Stimulated activated CD8-positive, alpha-beta memory T cell treated with anti-CD3 and anti-CD28 coated beads, Interleukin-12 subunit alpha, Interleukin-12 subunit beta, amount 100 ng/mL, for 4 hours (primary cell): ENCODE results near the gene ZPBP.
"Not testable (repeated sequence)": the region's sequence is repeated elsewhere in the genome, so short reads cannot be mapped to it uniquely, and the experiment has no call there.

Source experiments
- DNase-seq: peaks from one replicate; pipeline ENCODE4 v3.0.0-alpha.2; 2020; ENCODE audit warnings: low read depth

ZPBP gene

DNA sequence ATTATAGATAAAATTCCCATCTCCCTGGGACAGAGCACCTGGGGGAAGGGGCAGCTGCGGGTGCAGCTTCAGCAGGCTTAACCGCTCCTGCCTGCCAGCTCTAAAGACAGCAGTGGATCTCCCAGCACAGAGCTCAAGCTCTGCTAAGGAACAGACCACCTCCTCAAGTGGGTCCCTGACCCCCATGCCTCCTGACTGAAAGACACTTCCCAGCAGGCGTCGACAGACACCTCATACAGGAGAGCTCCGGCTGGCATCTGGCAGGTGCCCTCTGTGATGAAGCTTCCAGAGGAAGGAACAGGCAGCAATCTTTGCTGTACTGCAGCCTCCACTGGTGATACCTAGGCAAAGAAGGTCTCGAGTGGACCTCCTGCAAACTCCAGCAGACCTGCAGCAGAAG, 51.9 kb downstream of the ZPBP start:
- DNase-seq, result not testable (repeated sequence)

DNA sequence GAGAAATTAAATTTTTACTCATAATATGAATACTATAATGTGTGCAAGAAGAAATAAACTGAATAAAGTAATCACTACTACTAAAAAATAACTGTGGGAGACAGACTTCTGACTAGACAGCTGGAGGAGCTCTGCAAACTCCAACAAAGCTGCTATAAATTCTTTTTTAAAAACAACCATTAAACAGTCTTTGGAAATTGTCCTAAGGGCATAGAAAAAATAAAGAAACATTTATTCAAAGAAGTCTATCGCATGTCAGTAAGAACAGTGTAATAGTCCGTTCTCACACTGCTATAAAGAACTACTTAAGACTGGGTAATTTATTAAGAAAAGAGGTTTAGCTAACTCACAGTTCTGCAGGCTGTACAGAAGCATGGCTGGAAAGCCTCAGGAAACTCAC, 56.0 kb downstream of the ZPBP start:
- no peak for DNase-seq

DNA sequence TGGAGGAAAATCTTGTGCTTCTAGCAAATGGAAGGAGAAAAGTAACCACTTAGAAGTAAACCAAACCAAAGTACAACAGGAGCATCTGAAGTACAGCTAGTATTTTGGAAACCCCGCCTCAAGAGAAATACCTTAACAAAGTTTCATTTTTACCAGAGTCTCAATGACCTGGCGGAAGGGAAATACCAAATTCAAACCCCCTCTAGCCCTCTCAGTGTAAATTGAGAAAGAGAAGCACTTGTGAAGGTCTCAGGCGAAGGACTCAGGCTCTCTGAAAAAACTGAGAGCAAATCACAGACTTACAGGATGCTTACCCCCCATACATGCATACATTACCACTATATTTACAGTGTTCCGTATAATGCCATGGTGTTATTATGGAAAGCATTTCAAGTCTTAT, 70.1 kb downstream of the ZPBP start:
- DNase-seq, result no peak

DNA sequence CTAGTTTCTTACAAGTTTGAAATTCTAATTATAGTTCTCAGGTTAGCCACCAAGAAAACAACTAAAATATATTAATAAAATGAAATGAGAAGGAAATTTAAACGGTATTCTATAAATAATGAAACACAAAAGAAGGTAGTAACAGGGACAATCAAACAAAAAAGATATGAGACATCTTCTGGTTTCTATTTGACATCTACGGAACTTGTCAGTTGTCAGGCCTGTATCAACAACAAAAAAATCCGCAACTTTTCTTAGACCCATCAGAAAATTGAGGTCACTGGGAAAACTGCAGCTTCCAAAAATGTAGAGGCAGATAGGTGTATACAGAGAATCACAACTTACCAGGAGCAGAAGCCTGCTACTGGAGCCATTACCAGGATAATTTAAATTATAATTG, 70.6 kb downstream of the ZPBP start:
- no peak for DNase-seq

DNA sequence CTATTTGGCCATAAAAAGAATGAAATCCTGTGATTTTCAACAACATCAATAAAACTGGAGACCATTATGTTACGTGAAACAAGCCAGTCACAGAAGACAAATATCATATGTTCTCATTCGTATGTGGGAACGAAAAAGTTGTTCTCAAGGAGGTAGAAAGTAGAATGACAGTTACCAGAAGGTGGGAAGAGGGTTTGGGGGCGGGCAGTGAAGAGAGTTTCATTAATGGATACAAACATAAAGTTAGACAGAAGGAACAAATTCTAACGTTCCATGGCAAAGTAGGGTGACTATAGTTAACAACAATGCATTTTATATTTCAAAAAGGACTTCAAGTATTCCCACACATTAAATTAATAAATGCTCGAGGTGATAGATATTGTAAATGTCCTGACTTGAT, 97.4 kb downstream of the ZPBP start:
- DNase-seq, result no peak

DNA sequence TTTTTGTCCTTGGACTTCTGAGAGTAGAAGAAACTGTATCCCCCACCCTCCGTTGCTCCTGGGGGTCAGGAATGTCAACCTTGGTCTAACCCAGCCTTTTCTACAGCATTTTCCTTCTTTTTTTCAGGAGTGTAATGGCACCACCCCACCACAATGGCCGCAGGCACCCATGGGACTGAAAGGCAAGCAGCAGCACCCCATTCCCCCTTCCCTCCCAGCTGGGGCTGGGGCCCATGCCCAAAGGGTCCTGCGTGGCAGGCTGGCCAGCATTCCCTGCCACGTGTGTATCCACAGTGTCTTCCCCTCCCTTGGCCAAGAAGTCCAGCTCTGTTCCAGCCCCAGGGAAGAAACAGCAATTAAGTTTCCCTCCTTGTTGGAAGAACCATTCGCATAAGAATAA, 106.9 kb downstream of the ZPBP start:
- no peak for DNase-seq

DNA sequence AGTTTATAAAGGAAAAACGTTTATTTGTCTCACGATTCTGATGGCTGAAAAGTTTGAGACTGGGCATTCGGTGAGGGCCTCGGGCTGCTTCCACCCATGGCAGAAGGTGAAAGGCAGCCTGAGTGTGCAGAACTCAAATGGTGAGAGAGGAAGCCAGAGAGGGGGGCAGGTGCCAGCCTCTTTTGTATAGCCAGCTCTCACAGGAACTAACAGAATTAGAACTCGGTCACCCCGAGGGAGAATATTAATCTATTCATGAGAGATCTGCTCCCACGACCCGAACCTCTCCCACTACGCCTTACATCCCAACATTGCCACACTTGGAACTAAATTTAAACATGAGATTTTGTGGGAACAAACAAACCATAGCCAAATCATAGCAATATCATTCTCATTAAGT, 112.6 kb downstream of the ZPBP start:
- no peak for DNase-seq

DNA sequence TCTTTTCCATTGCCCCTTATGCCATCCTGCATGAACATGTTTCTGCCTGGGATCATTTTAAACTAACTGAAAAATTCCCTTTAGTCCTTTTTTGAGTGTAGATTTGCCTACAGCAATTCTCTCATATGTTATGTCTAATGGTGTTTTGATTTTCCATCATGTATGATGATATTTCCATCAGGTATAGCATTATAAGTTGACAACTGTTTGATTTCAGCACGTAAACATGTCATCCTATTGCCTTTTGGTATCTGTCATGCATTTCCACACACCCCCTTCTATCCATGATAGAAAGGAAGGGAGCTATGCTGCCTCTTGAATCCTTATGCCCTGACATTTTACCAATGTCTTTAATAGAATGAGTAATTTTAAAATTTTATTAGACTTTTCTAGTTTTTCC, 116.8 kb downstream of the ZPBP start:
- no peak for DNase-seq

DNA sequence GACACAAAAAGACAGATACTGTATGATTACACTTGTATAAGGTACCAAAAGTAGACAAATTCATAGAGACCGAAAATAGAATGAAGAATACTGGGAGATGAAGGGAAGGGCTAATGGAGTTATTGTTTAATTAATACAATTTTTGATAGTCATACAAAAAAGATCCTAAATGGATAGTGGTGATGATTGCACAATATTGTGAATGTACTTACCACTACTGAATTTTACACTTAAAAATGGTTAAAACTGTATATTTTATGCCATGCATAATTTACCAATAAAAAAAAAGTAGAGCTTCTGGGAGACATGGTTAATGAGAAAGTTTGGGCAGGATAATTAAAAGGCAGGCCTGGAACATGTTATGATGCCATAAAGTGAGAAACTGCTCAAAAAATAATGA, 119.0 kb downstream of the ZPBP start:
- no peak for DNase-seq

DNA sequence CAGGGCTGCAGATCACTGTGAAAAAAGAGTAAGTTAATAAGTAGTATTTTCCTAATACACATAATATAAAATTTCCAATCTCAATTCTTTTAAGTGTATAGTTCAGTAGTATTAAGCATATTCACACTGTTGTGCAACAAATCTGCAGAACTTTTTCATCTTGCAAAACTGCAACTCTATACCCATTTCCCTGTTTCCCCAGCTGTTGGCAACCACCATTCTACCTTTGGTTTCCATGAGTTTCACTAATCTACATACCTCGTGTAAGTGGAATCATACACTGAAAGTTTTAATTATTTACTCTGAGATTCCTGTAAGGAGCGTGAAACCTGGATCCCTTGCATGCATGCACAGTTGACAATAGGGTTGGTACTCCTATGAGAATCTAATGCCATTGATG, 155.4 kb downstream of the ZPBP start:
- DNase-seq, result no peak

DNA sequence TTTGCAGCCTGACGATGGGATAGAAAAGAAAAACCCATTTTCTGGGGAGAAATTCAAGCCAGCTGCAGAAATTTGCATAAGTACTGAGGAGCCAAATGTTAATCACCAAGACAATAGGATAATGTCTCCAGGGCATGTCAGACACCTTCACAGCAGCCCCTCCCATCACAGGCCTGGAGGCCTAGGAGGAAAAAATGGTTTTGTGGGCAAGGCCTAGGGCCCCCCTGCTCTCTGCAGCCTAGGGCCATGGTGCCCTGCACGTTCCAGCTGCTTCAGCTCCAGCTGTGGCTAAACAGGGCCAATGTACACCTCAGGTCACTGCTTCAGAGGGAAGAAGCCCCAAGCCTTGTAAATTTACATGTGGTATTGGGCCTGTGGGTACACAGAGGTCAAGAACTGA, 161.4 kb downstream of the ZPBP start:
- no peak for DNase-seq

DNA sequence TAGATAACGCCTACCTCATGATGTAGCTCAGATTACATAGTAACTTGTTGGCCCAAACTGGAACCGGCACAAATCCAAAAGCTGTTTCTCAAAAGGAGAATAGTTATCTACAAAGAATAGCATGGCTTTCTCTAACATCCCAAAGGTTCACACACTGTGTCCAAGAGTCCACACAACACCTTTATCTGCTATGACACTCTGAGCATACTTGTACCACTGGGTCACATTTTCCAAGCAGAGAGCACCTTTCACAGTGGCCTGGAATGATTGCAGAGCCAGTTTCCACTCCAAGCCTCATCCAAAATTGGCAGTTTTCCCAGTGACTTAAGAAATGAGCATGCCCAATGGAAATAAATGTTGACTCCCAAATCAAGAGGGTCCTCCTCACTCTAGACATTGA, 164.3 kb downstream of the ZPBP start:
- no peak for DNase-seq

DNA sequence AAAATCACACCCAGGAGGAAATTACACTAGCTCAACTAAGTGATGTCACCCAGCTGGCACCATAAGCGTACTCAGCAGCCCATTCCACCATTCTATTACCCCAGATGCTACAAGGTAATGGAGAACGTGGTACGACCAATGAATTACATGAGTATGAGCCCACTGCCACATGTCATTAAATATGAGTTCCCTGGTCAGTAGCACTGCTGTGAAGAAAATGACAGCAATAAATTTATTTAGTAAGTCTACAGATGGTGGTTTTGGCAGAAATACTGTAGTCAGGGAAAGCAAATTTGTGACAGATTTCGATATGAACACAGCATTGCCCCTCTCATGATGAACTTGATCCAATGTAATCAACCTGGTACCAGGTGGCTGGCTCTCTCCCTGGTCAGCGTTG, 165.4 kb downstream of the ZPBP start:
- DNase-seq, result no peak

DNA sequence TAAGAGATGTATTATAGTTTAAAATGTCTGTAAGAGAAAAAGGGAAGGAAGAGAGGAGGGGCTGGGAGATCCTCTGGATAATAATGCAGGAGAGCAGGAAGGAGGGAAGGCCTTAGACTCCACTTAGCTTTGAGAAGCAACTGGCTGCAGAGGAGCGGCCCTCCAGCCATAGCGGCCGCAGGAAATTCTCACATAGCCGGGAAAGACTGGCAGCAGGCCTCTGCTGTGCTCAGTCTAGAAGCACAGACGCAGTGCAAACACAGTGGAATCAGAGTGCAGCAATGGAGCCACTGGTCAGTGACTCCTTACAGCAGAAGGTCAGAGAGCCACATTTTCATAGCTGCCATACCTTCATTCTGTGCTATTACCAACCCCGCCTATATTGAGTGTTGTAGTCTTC, 166.3 kb downstream of the ZPBP start:
- no peak for DNase-seq

DNA sequence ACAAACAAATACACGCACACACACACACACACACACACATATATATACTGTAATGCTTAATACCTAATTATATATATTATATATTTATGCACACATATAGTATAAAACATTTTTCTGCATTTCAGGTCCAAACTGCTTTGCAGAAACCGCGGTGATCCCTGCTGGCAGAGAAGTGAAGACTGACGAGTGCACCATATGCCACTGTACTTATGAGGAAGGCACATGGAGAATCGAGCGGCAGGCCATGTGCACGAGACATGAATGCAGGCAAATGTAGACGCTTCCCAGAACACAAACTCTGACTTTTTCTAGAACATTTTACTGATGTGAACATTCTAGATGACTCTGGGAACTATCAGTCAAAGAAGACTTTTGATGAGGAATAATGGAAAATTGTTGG, 181.1 kb downstream of the ZPBP start:
- DNase-seq, result no peak

DNA sequence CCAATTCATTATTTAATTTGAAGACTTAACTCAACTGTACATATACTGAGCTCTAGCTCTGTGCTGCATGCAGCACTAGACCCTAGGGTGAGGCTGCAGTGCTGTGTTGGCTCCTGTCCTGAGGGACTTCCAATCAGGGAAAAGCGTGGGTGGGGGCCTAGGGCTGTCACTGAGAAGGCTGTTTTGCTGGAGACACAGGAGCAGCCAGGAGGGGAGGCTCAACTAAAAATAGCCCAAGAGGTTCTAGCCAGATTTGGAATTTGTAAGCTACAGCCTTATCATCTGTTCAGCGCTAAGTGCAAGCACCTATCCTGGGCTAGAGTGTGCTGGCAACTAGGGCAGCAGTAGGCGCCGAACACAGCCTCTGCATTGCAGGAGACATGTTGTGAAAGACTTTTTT, 198.5 kb downstream of the ZPBP start:
- no peak for DNase-seq

DNA sequence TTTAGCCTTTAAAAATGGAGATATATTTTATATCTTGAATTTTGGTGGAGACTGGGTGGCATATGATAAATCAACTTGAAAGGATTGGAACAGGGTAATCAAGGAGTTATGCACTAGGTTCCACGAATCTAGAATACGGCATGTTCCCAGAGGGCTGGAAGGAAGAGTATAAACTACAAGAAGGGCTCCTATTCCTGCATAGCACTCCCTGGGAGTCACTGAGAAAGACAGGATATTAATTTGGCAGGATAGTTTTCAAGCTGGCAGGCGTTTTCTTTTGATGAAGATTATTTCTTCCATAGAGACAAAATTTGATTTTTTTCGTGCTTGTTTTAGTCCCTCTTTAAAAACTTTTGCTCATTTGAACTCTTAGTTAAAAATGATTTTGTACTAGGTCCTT, 199.9 kb downstream of the ZPBP start:
- DNase-seq, result no peak

DNA sequence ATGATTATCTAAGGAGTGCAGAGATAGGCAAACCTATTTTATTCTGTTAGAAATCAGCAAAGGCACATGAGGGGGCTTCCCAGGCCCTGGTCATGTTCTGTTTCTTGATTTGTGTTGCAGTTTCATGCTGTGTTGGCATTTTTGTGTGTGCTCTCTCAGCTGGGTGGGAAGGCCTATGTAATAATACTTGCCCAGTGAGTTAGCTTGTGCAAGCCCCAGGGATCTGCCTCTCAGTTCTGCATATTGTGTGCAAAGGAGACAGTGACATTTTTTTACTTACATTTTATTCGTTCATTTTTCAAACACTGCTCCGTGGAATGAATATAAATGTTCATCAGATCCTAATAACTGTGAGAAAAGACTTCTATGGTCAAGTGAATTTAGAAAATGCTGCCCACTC, 200.6 kb downstream of the ZPBP start:
- DNase-seq, result no peak
